K562 (cell line): ENCODE results near the gene PSMA6.

ENCODE experiments used
- BDP1 ChIP-seq: IDR thresholded peaks from 3 replicates; pipeline ENCODE4 v1.6.1; 2011; ENCODE audit not compliant: insufficient read length, insufficient read depth
- ERF ChIP-seq: fragments of 450-650 bp; formaldehyde crosslinking; IDR thresholded peaks from 2 replicates; pipeline ENCODE4 v1.4.0; 2020; ENCODE audit warnings: mild to moderate bottlenecking, mixed read lengths
- EZH2 ChIP-seq: IDR thresholded peaks from 2 replicates; pipeline ENCODE4 v1.6.1; 2012; ENCODE audit warnings: low read depth, mild to moderate bottlenecking, inconsistent platforms, low read length, borderline replicate concordance
- JUNB ChIP-seq: fragments of 450-650 bp; formaldehyde crosslinking; conservative IDR thresholded peaks from 2 replicates; pipeline ENCODE4 v1.4.0; 2020; ENCODE audit warnings: mild to moderate bottlenecking
- NR1H2 ChIP-seq: sonication (generic); formaldehyde crosslinking; IDR thresholded peaks from 2 replicates; pipeline ENCODE4 v1.4.0; 2020; ENCODE audit warnings: mild to moderate bottlenecking, missing genetic modification reagents
- RFX5 ChIP-seq: IDR thresholded peaks from 2 replicates; pipeline ENCODE4 v1.6.1; 2011; ENCODE audit warnings: low read depth, mild to moderate bottlenecking, improper control_type of control experiment, low read length
- STAT5B ChIP-seq: fragments of 250-450 bp; sonication (Bioruptor Pico); IDR thresholded peaks from 2 replicates; pipeline ENCODE4 v1.8.0; 2021; ENCODE audit warnings: mild to moderate bottlenecking, inconsistent platforms
- ZNF140 ChIP-seq: fragments of 250-450 bp; sonication (Bioruptor Pico); IDR thresholded peaks from 2 replicates; pipeline ENCODE4 v1.8.0; 2021; ENCODE audit warnings: moderate library complexity, mild to moderate bottlenecking, inconsistent platforms

DNA sequence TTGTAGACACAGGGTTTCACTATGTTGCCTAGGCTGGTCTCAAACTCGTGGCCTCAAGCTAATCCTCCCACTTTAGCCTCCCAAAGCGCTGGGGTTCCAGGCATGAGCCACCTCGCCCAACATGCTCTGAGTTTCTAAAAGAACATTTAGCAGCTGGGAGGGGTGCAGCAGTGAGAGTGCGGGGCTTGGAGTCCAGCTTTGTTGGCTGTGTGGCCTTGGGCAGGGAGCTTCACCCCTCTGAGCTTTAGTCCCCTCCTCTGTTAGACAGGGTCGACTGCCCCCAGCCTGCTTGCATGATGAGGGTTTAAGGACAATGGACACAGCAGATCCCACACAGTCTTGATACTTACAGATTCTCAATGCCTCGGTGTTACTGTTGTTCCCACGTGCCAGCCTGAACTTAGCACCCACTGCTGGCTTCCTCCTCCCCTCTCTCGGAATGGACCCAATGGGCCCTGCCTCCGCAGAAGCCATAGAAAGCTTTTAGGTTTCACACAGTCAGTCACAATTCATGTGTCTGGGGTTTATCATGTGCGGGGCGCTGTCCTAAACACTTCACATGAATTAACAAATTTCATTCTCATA, 54.6 kb downstream of the PSMA6 start:
- TF ChIP-seq BDP1 (no peak), RFX5 (no peak), STAT5B (CRISPR knock-in tag) (no peak), ZNF140 (CRISPR knock-in tag) (no peak), NR1H2 (no peak), ERF (no peak), JUNB (CRISPR knock-in tag) (no peak), EZH2 (no peak)
